GM21786 (cell line): ENCODE results near the gene SMIM14.
"Not testable (repeated sequence)": the region's sequence is repeated elsewhere in the genome, so short reads cannot be mapped to it uniquely, and the experiment has no call there.

Source experiments
- ATAC-seq: cut with Tn5 transposase; IDR thresholded peaks from one replicate; pipeline ENCODE4 v1.9.1; 2021; ENCODE audit not compliant: unreplicated experiment

SMIM14 gene

GRCh38 chr4:39502664-39503035, 136.0 kb downstream of the SMIM14 start:
- not testable (repeated sequence) for ATAC-seq

GRCh38 chr4:39502019-39502663, 136.5 kb downstream of the SMIM14 start:
- no peak for ATAC-seq

GRCh38 chr4:39498727-39499020, 140.0 kb downstream of the SMIM14 start:
- no peak for ATAC-seq

GRCh38 chr4:39497909-39498726, 140.5 kb downstream of the SMIM14 start:
- ATAC-seq: no peak
